Stomach (tissue), 9 donors: ENCODE data around the gene BICRA. TPM values are rescaled to one million over a fixed set of nuclear protein-coding genes. Genes with fewer than 3 reads are reported as not detected.
"Not testable (repeated sequence)": the region's sequence is repeated elsewhere in the genome, so short reads cannot be mapped to it uniquely, and the experiment has no call there.

Experiments
- DNase-seq, 2 donors: peaks; one replicate each; pipeline versions ENCODE4 v3.0.0 to v3.0.0-alpha.2; 2013 to 2019
- H3K27ac ChIP-seq, 5 donors: fragments of 200-600 bp in 4 of 5; sonication (generic) in 4 of 5; one replicate each; pipeline ENCODE4 v1.5.1; 2013 to 2019; ENCODE audit warnings: mild to moderate bottlenecking in 1 of 5, moderate library complexity in 1 of 5
- H3K27me3 ChIP-seq, 3 donors: fragments of 200-600 bp; sonication (generic); one replicate each; pipeline ENCODE4 v1.5.1; 2017 to 2019; ENCODE audit warnings: mixed run types in 1 of 3
- H3K36me3 ChIP-seq, 4 donors: fragments of 200-600 bp; sonication (generic); 1 replicate in 3 of 4; 2 replicates in 1 of 4; pipeline ENCODE4 v1.5.1; 2016 to 2019
- H3K4me1 ChIP-seq, 4 donors: fragments of 200-600 bp; sonication (generic); one replicate each; pipeline ENCODE4 v1.5.1; 2016 to 2019
- H3K4me3 ChIP-seq, 4 donors: fragments of 200-600 bp; sonication (generic) in 3 of 4; one replicate each; pipeline ENCODE4 v1.5.1; 2016 to 2019; ENCODE audit warnings: mild to moderate bottlenecking in 1 of 4
- H3K9me3 ChIP-seq, 4 donors: fragments of 200-600 bp; sonication (generic); one replicate each; pipeline ENCODE4 v1.5.1; 2016 to 2019
- CTCF ChIP-seq, 7 experiments: fragments of 450-650 bp in 4 of 7; fragments of 200-600 bp in 3 of 7; sonication (generic) in 3 of 7; IDR thresholded peaks; one replicate each; pipeline ENCODE4 v1.5.1; 2016 to 2019; ENCODE audit warnings: antibody characterized with exemption in 7 of 7, control low read depth in 2 of 7, mild to moderate bottlenecking in 1 of 7
- EP300 ChIP-seq: sonication (generic); formaldehyde crosslinking; IDR thresholded peaks from one replicate; pipeline ENCODE4 v1.6.1; 2017; ENCODE audit warnings: antibody characterized with exemption
- POLR2A ChIP-seq, 4 donors: fragments of 450-650 bp; IDR thresholded peaks; one replicate each; pipeline ENCODE4 v1.6.1; 2016; ENCODE audit warnings: antibody characterized with exemption in 4 of 4, control low read depth in 2 of 4, mild to moderate bottlenecking in 1 of 4, moderate library complexity in 1 of 4
- POLR2AphosphoS5 ChIP-seq, 3 donors: sonication (generic); formaldehyde crosslinking; IDR thresholded peaks; one replicate each; pipeline ENCODE4 v1.6.1; 2016; ENCODE audit warnings: antibody characterized with exemption in 3 of 3
- WGBS, 5 donors: extraction: QIAGEN DNeasy Blood & Tissue Kit in 3 of 5; methylation state at CpG; one replicate each; pipeline versions ENCODE4 v1.1.5 to v1.1.7; 2013 to 2018; 5-methylcytosine and 5-hydroxymethylcytosine counted together
- intact Hi-C: fragments of 100-400 bp; cut with DNase I; formaldehyde crosslinking; loops from one replicate; pipeline ENCODE4 v1.15.1; 2023; ENCODE audit warnings: low total_unique reads
- polyA plus RNA-seq, 3 donors: library from polyadenylated mRNA; stranded (reverse); fragments of 200-250 nt; gene quantifications; one replicate each; pipeline ENCODE4 v1.2.3, GENCODE V29; 2013
- total RNA-seq, 5 donors: library from RNA; depleted of rRNA; stranded (reverse); fragments of >200 nt; gene quantifications; one replicate each; pipeline versions ENCODE4 v1.1.0 to v1.2.3, GENCODE V29; 2014 to 2016
- donor health status: healthy with polysubstance abuse.
- donor health status: Bipolar disorder and iron deficiency.
- donor health status: healthy.

BICRA gene
- total and polyA plus RNA-seq, 8 donors: 2.7 to 13.4 (median 9.5) TPM

GRCh38 chr19:47599671-47600245 lies 9.2 kb upstream of the BICRA start:
- H3K9me3 ChIP-seq, H3K27me3 ChIP-seq, DNase-seq, intact Hi-C loops, H3K36me3 ChIP-seq: not testable (repeated sequence)
- H3K27ac ChIP-seq: peak overlapping the region; percentile 55 to 93 (median 88)
- peaks cover 20 to 29% (median 27%) of the 10 kb centered on the region in 4 donors for H3K4me1 ChIP-seq
- WGBS, 5 donors: 28 to 40% (median 35%) methylated on average over 25 of the region's 25 CpGs
- TF ChIP-seq POLR2A (IDR thresholded peaks at IDR 0.05): peak in 1 of 4 donors; percentile 42
- peak overlapping the region; percentile 46 to 62 (median 57) for H3K4me3 ChIP-seq

- Histone ChIP-seq H3K4me3 (peak overlapping the region; percentile 46 to 62 (median 57)), H3K27ac (peak overlapping the region; percentile 85 to 93 (median 88)), H3K36me3 (no peaks in the 10 kb centered on the region), H3K4me1 (peaks cover 20 to 29% (median 27%) of the 10 kb centered on the region in 4 donors), H3K9me3 (no peaks in the 10 kb centered on the region), H3K27me3 (no peaks in the 10 kb centered on the region)
- WGBS, 5 donors: 3 to 6% (median 3%) methylated on average over 58 to 77 of the region's 77 CpGs
- intact Hi-C loops: no loop called here
- peak in 1 of 7 experiments; percentile 8 for TF ChIP-seq CTCF (IDR thresholded peaks at IDR 0.05)
- TF ChIP-seq POLR2AphosphoS5 (IDR thresholded peaks at IDR 0.05): peak; percentile 76 to 91 (median 86)
- TF ChIP-seq EP300: no peak
- peak in 1 of 4 donors; percentile 68 for TF ChIP-seq POLR2A (IDR thresholded peaks at IDR 0.05)
- peak; percentile 100 for DNase-seq
Observed at GRCh38 chr19:47600246-47601179, 8.4 kb upstream of the BICRA start.

GRCh38 chr19:47601180-47601904 lies 7.6 kb upstream of the BICRA start:
- intact Hi-C loops: no loop called here

More at GRCh38 chr19:47601180-47601904, 7.6 kb upstream of the BICRA start:
- TF ChIP-seq CTCF (IDR thresholded peaks at IDR 0.05): no peak
- TF ChIP-seq EP300: no peak
- TF ChIP-seq POLR2AphosphoS5 (IDR thresholded peaks at IDR 0.05): peak in 1 of 3 donors; percentile 10
- Histone ChIP-seq H3K27ac (peak overlapping the region; percentile 8 to 93 (median 88)), H3K36me3 (no peaks in the 10 kb centered on the region), H3K27me3 (no peaks in the 10 kb centered on the region), H3K9me3 (no peaks in the 10 kb centered on the region), H3K4me1 (peaks cover 20 to 29% (median 27%) of the 10 kb centered on the region in 4 donors), H3K4me3 (peak overlapping the region; percentile 46 to 62 (median 57))
- 51 to 70% (median 62%) methylated on average over 17 of the region's 17 CpGs for WGBS, 5 donors
- peak; percentile 50 to 76 for DNase-seq
